ENCODE data around the gene CMTR1.

DNA sequence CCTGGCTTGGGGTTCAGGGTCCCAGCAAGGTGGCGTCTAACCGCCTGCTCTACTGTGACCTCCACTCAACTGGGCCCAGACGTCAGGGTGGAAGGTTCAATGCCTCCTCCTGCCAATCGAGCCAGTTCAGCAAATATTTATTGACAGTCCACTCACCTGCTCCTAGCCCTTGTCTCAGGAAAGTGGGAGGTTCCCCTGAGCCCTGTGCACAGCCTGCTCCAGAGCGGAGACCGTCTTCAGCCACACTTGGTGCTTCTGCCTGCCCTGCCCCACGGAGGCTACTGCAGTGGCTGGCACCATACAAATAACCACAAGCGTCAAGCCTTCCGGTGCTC, 60.6 kb downstream of the CMTR1 start:
- TF ChIP-seq, protein P1, sequence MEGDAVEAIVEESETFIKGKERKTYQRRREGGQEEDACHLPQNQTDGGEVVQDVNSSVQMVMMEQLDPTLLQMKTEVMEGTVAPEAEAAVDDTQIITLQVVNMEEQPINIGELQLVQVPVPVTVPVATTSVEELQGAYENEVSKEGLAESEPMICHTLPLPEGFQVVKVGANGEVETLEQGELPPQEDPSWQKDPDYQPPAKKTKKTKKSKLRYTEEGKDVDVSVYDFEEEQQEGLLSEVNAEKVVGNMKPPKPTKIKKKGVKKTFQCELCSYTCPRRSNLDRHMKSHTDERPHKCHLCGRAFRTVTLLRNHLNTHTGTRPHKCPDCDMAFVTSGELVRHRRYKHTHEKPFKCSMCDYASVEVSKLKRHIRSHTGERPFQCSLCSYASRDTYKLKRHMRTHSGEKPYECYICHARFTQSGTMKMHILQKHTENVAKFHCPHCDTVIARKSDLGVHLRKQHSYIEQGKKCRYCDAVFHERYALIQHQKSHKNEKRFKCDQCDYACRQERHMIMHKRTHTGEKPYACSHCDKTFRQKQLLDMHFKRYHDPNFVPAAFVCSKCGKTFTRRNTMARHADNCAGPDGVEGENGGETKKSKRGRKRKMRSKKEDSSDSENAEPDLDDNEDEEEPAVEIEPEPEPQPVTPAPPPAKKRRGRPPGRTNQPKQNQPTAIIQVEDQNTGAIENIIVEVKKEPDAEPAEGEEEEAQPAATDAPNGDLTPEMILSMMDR (IDR thresholded peaks at IDR 0.05), result no peak
- TF ChIP-seq POLR2AphosphoS5 (IDR thresholded peaks at IDR 0.05) (no peak), EP300 (IDR thresholded peaks at IDR 0.05) (no peak)

Measured in suprapubic skin (tissue), 4 donors.